ENCODE measurements around the gene TMEM120A.

DNA sequence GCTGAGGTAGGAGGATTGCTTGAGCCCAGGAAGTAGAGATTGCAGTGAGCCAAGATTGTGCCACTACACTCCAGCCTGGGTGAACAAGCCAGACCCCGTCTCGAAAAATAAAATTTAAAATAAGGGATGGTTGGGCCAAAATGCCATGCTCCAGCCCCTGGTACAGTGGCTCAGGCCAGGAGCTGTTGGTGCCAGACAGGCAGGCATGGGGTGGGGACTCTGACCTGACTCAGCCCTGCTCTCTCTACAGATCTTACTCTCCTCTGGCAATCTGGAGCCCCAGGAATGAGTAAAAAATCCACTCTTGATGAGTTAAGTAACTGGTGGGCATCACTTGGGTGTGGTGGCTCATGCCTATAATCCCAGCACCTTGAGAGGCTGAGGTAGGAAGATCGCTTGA, 8.4 kb upstream of the TMEM120A start:
- TF ChIP-seq GATA2 (IDR thresholded peaks at IDR 0.05; ENCODE audit: low read depth, low read length), result no peak
- TF ChIP-seq GATA3 (IDR thresholded peaks at IDR 0.05; ENCODE audit: low read depth, low read length), result no peak
